Lung (tissue), 12 donors: Measurements from ENCODE around the gene SMG6. TPM values are rescaled to one million over a fixed set of nuclear protein-coding genes. Genes with fewer than 3 reads are reported as not detected.
"Not testable (repeated sequence)": the region's sequence is repeated elsewhere in the genome, so short reads cannot be mapped to it uniquely, and the experiment has no call there.

Experiments used
- ATAC-seq: fragments of 200-7000 bp; cut with Tn5 transposase; one replicate; pipeline ENCODE4 v1.9.1; 2020; ENCODE audit warnings: moderate number of reproducible peaks; ENCODE audit not compliant: insufficient read depth, low FRiP score
- DNase-seq, 3 donors: peaks; one replicate each; pipeline ENCODE4 v3.0.0-alpha.2; 2013 to 2017
- H3K27ac ChIP-seq, 2 donors: one replicate each; pipeline ENCODE4 v1.5.1; 2013; ENCODE audit warnings: mild to moderate bottlenecking in 2 of 2, moderate library complexity in 2 of 2, control low read depth in 1 of 2, inconsistent platforms in 1 of 2, low read depth in 1 of 2, low read length in 1 of 2
- H3K27me3 ChIP-seq, 3 donors: one replicate each; pipeline ENCODE4 v1.5.1; 2013; ENCODE audit warnings: low read length in 2 of 3; ENCODE audit not compliant: control insufficient read depth in 3 of 3, insufficient read depth in 3 of 3
- H3K36me3 ChIP-seq, 4 donors: one replicate each; pipeline ENCODE4 v1.5.1; 2013; ENCODE audit warnings: low read length in 4 of 4, mild to moderate bottlenecking in 1 of 4, moderate library complexity in 1 of 4; ENCODE audit not compliant: control insufficient read depth in 4 of 4, insufficient read depth in 4 of 4
- H3K4me1 ChIP-seq, 5 donors: one replicate each; pipeline ENCODE4 v1.5.1; 2013; ENCODE audit warnings: low read length in 5 of 5, mild to moderate bottlenecking in 2 of 5, moderate library complexity in 1 of 5; ENCODE audit not compliant: control insufficient read depth in 5 of 5, insufficient read depth in 5 of 5
- H3K4me3 ChIP-seq: one replicate; pipeline ENCODE4 v1.5.1; 2013; ENCODE audit warnings: mild to moderate bottlenecking, control low read depth, moderate library complexity
- H3K9ac ChIP-seq, 2 donors: one replicate each; pipeline ENCODE4 v1.5.1; 2013; ENCODE audit warnings: low read length in 2 of 2, control low read depth in 1 of 2; ENCODE audit not compliant: insufficient read depth in 1 of 2
- H3K9me3 ChIP-seq, 4 donors: one replicate each; pipeline ENCODE4 v1.5.1; 2013; ENCODE audit warnings: low read length in 3 of 4, mild to moderate bottlenecking in 1 of 4, moderate library complexity in 1 of 4; ENCODE audit not compliant: control insufficient read depth in 4 of 4, insufficient read depth in 3 of 4
- CTCF ChIP-seq: IDR thresholded peaks from 2 replicates; pipeline ENCODE4 v1.5.1; 2012; ENCODE audit warnings: mild to moderate bottlenecking; ENCODE audit errors: control extremely low read depth, extremely low read depth
- WGBS, 2 donors: extraction: QIAGEN DNeasy Blood & Tissue Kit; methylation state at CpG; one replicate each; pipeline ENCODE4 v1.1.7; 2013; 5-methylcytosine and 5-hydroxymethylcytosine counted together
- polyA plus RNA-seq, 2 donors: library from polyadenylated mRNA; stranded (reverse); fragments of 200-250 nt; gene quantifications; one replicate each; pipeline ENCODE4 v1.2.1, GENCODE V29; 2013
- total RNA-seq, 2 donors: library from RNA; depleted of rRNA in 1 of 2; stranded (reverse); fragments of >200 nt in 1 of 2; gene quantifications; one replicate each; pipeline ENCODE4 v1.2.1, GENCODE V29; 2014 to 2021
- donor health status: control.
- donor health status: control.
- donor health status: Bipolar disorder and iron deficiency.
- donor health status: healthy.
- donor health status: DM: yes; HTN: yes; CAD: no.

The SMG6 gene
- total and polyA plus RNA-seq, 4 donors: 17.6 to 45.1 (median 28.9) TPM

- no peak for ATAC-seq
Observed at GRCh38 chr17:2266045-2266864, 37.3 kb downstream of the SMG6 start.

GRCh38 chr17:2265166-2265565, 38.4 kb downstream of the SMG6 start:
- ATAC-seq, H3K4me3 ChIP-seq, H3K27me3 ChIP-seq, H3K27ac ChIP-seq, DNase-seq, H3K9me3 ChIP-seq, H3K9ac ChIP-seq: not testable (repeated sequence)
- Histone ChIP-seq H3K36me3 (peaks cover 0 to 17% (median 4%) of the 10 kb centered on the region in 4 donors), H3K4me1 (peaks cover 1 to 11% (median 6%) of the 10 kb centered on the region in 5 donors)
- whole genome bisulfite sequencing, 2 donors: 96 to 97% methylated on average over 10 of the region's 10 CpGs

More at GRCh38 chr17:2266045-2266864, 37.3 kb downstream of the SMG6 start:
- H3K36me3 ChIP-seq: peaks cover 0 to 16% (median 4%) of the 10 kb centered on the region in 4 donors
- no peak for DNase-seq
- 47 to 55% methylated on average over 13 of the region's 13 CpGs for WGBS, 2 donors
- no peak for TF ChIP-seq CTCF
- no peak overlapping the region for H3K9ac ChIP-seq
- H3K4me1 ChIP-seq: peaks cover 1 to 11% (median 6%) of the 10 kb centered on the region in 5 donors
- no peaks in the 10 kb centered on the region for H3K27me3 ChIP-seq
- H3K4me3 ChIP-seq: no peak overlapping the region
- peak overlapping the region in 1 of 2 donors; percentile 81 for H3K27ac ChIP-seq
- no peaks in the 10 kb centered on the region for H3K9me3 ChIP-seq

GRCh38 chr17:2264067-2264860, 39.3 kb downstream of the SMG6 start:
- peak; percentile 15 to 58 (median 53) for DNase-seq
- Histone ChIP-seq H3K4me3 (no peak overlapping the region), H3K27me3 (no peaks in the 10 kb centered on the region), H3K4me1 (peaks cover 1 to 11% (median 6%) of the 10 kb centered on the region in 5 donors), H3K27ac (peak overlapping the region in 1 of 2 donors; percentile 1), H3K9ac (no peak overlapping the region), H3K9me3 (no peaks in the 10 kb centered on the region), H3K36me3 (peaks cover 0 to 20% (median 4%) of the 10 kb centered on the region in 4 donors)
- 83 to 90% methylated on average over 10 of the region's 10 CpGs for WGBS, 2 donors
- no peak for ATAC-seq
- TF ChIP-seq CTCF: no peak
